Activated naive CD8-positive, alpha-beta T cell treated with anti-CD3 and anti-CD28 coated beads for 36 hours (primary cell): ENCODE measurements around the gene HCRT. TPM values are rescaled to one million over a fixed set of nuclear protein-coding genes. Genes with fewer than 3 reads are reported as not detected.
A peak's percentile ranks its signal among the peaks of the same experiment; 100 is the strongest.
"Not testable (repeated sequence)": the region's sequence is repeated elsewhere in the genome, so short reads cannot be mapped to it uniquely, and the experiment has no call there.

Source experiments
- DNase-seq: peaks from one replicate; pipeline ENCODE4 v3.0.0; 2021
- H3K27ac Mint-ChIP-seq: one replicate; pipeline ENCODE4 v1.8.0; 2022; ENCODE audit warnings: mild to moderate bottlenecking, moderate library complexity, mixed read lengths
- H3K27me3 Mint-ChIP-seq: one replicate; pipeline ENCODE4 v1.8.0; 2022; ENCODE audit warnings: mild to moderate bottlenecking, mixed read lengths
- H3K36me3 Mint-ChIP-seq: one replicate; pipeline ENCODE4 v1.8.0; 2021; ENCODE audit warnings: mild to moderate bottlenecking, mixed read lengths
- H3K4me1 Mint-ChIP-seq: one replicate; pipeline ENCODE4 v1.8.0; 2021; ENCODE audit warnings: mixed read lengths
- H3K4me3 Mint-ChIP-seq: one replicate; pipeline ENCODE4 v1.8.0; 2022; ENCODE audit warnings: mild to moderate bottlenecking, moderate library complexity, mixed read lengths
- H3K9me3 Mint-ChIP-seq: one replicate; pipeline ENCODE4 v1.8.0; 2022; ENCODE audit warnings: mixed read lengths
- total RNA-seq, 2 experiments: library from RNA; stranded (reverse); gene quantifications; one replicate each; pipeline ENCODE4 v1.2.3, GENCODE V29; 2021

Gene HCRT
- total RNA-seq, 2 experiments from 2014 or later: not detected

DNA sequence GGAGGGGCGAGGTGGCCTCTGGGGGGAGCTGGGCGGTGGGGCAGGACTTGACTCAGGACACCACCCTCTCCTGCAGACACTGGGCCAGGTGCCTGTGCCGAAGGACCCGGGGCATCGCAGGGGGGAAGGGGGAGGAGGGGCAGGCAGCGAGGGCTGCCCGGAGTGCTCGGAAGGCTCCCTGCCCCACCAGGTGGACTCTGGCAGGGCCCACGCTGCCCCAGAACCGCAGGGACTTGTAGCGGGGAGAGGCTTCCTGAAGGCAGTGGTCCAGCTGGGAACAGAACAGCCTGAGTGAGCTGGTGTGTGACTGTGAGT lies 4.4 kb upstream of the HCRT start:
- Mint-ChIP-seq H3K4me1 (peaks cover 12% of the 10 kb centered on the region), H3K36me3 (no peaks in the 10 kb centered on the region), H3K27me3 (no peaks in the 10 kb centered on the region), H3K27ac (no peak overlapping the region), H3K9me3 (no peaks in the 10 kb centered on the region), H3K4me3 (no peak overlapping the region)
- DNase-seq: no peak

- no peak for DNase-seq
- H3K27me3 Mint-ChIP-seq: no peaks in the 10 kb centered on the region
- H3K4me3 Mint-ChIP-seq: no peak overlapping the region
- H3K9me3 Mint-ChIP-seq: no peaks in the 10 kb centered on the region
- H3K27ac Mint-ChIP-seq: no peak overlapping the region
- H3K4me1 Mint-ChIP-seq: peaks cover 12% of the 10 kb centered on the region
- no peaks in the 10 kb centered on the region for H3K36me3 Mint-ChIP-seq
Observed at GRCh38 chr17:42188749-42189650, 3.7 kb upstream of the HCRT start.

GRCh38 chr17:42187833-42188232 lies 2.6 kb upstream of the HCRT start:
- Mint-ChIP-seq H3K27ac (no peak overlapping the region), H3K27me3 (peaks cover 4% of the 10 kb centered on the region), H3K36me3 (no peaks in the 10 kb centered on the region), H3K4me1 (peaks cover 15% of the 10 kb centered on the region), H3K9me3 (no peaks in the 10 kb centered on the region), H3K4me3 (no peak overlapping the region)
- no peak for DNase-seq

GRCh38 chr17:42186191-42186590 lies 939 bp upstream of the HCRT start:
- peaks cover 18% of the 10 kb centered on the region for H3K27me3 Mint-ChIP-seq
- peaks cover 23% of the 10 kb centered on the region for H3K4me1 Mint-ChIP-seq
- H3K9me3 Mint-ChIP-seq, H3K4me3 Mint-ChIP-seq, H3K27ac Mint-ChIP-seq, DNase-seq, H3K36me3 Mint-ChIP-seq: not testable (repeated sequence)

GRCh38 chr17:42185621-42185930 lies 324 bp upstream of the HCRT start:
- no peaks in the 10 kb centered on the region for H3K9me3 Mint-ChIP-seq
- peaks cover 22% of the 10 kb centered on the region for H3K27me3 Mint-ChIP-seq
- no peak overlapping the region for H3K4me3 Mint-ChIP-seq
- H3K27ac Mint-ChIP-seq: no peak overlapping the region
- no peak for DNase-seq
- peaks cover 23% of the 10 kb centered on the region for H3K4me1 Mint-ChIP-seq
- no peaks in the 10 kb centered on the region for H3K36me3 Mint-ChIP-seq

- peaks cover 31% of the 10 kb centered on the region for H3K4me1 Mint-ChIP-seq
- H3K36me3 Mint-ChIP-seq: no peaks in the 10 kb centered on the region
- peak; percentile 88 for DNase-seq
- peak overlapping the region; percentile 88 for H3K27ac Mint-ChIP-seq
- H3K9me3 Mint-ChIP-seq: no peaks in the 10 kb centered on the region
- H3K27me3 Mint-ChIP-seq: peaks cover 38% of the 10 kb centered on the region
- peak overlapping the region; percentile 84 for H3K4me3 Mint-ChIP-seq
Observed at GRCh38 chr17:42183741-42184711, 1.2 kb downstream of the HCRT start.

DNA sequence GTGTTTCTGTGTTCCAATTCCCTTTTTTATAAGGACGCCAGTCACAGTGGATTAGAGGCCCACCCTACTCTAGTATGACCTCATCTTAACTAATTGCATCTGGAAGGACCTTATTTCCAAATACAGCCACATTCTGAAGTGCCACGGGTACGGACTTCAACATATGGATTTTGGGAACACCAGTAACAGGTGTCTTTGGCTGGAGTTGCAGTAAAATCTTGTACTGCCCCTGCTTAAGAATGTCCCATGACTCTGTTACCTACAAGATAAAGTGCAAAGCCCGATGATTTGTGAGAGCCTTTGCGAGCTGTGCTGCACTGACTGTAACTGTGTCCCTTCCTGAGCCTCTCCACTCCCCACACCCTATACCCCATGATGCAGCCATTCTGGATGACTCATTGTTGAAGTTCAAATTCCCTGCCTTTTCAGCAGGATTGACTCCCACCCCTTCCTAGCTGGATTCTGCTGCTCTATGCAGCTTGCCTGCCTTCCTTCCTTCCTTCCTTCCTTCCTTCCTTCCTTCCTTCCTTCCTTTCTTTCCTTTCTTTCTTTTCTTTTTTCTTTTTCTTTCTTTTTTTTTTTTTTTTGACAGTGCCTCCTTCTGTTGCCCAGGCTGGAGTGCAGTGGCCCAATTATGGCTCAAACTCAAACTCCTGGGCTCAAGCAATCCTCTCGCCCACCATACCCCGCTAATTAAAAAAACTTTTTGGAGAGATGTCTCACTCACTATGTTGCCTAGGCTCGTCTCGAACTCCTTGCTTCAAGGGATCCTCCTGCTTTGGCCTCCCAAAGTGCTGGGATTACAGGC lies 2.1 kb downstream of the HCRT start:
- H3K4me1 Mint-ChIP-seq: peaks cover 39% of the 10 kb centered on the region
- peak overlapping the region; percentile 84 for H3K4me3 Mint-ChIP-seq
- peaks cover 47% of the 10 kb centered on the region for H3K27me3 Mint-ChIP-seq
- H3K27ac Mint-ChIP-seq: peak overlapping the region; percentile 88
- H3K9me3 Mint-ChIP-seq: no peaks in the 10 kb centered on the region
- no peaks in the 10 kb centered on the region for H3K36me3 Mint-ChIP-seq
- DNase-seq: no peak

DNA sequence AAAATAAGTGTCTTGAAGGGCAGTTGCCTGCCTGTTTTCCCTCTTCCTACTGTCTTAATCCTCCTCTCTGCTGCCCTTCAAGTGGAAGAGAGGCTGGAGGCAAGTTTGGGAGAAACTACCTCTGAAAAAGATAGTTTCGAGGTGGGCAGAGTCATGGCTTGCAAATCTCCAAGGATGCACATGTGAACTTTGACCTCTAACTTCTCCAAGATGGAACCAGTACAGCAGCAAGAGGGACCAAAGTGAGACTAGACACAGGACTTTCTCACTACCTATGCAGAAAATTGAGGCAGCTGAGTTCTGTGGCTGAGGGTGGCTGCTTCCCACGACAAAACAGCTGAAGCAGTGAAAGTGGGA lies 3.4 kb downstream of the HCRT start:
- no peaks in the 10 kb centered on the region for H3K36me3 Mint-ChIP-seq
- no peaks in the 10 kb centered on the region for H3K9me3 Mint-ChIP-seq
- peaks cover 47% of the 10 kb centered on the region for H3K27me3 Mint-ChIP-seq
- DNase-seq: no peak
- H3K27ac Mint-ChIP-seq: no peak overlapping the region
- peak overlapping the region; percentile 57 for H3K4me3 Mint-ChIP-seq
- peaks cover 39% of the 10 kb centered on the region for H3K4me1 Mint-ChIP-seq

DNA sequence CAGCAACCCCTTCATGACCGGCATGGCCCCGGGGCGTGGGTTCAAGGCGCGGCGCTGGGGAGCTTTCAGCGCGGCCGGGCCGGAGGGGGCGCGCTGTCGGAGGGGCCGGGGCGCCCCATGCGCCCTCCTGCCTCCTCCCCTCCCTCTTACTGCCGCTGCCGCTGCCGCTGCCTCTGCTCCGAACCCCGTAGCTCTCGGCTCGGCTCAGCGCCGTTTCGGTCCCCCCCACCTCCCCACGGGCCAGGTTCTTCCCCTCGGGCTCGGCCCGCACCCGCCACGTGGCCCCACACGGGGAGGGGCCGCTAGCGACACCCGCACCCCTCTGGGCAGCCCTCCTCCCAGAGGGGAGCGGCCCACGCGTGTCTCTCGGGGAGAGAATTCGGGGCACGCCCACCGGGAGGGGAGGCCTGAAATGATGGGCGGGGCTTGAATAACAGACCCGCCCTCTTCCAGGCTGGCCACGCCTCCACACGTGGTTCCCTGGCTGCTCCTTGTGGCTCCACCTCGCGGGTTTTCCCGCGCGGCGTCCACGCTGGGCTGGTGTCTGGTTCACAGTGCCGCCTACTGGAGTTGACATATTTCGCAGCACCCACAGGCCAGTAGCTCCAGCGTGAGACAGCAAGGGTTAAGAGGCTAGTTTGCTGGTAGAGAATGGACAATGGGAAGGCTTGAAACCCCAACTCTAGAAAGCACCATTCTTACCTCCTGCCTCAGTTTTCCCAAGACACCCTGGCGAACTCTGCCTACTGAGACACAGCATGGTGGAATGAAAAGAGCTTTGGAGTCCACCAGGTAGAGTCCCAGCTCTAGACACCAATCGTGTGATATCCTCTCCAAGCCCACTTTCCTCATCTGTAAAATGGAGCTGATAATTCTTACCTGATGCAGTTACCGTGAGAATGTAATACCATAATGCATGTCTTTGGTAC lies 4.1 kb downstream of the HCRT start, which contains the start of gene KCNH4:
KCNH4 (minus strand) TSS at position 221 of the 929 bp plus-strand sequence; CDS start at position 24, 197 bp downstream.
- Mint-ChIP-seq H3K4me1 (peaks cover 39% of the 10 kb centered on the region), H3K36me3 (no peaks in the 10 kb centered on the region), H3K4me3 (peak within 1 kb of the TSS; percentile 57), H3K27me3 (peaks cover 47% of the 10 kb centered on the region), H3K27ac (no peak within 1 kb of the TSS), H3K9me3 (no peaks in the 10 kb centered on the region)
- peak; percentile 88 for DNase-seq

- Mint-ChIP-seq H3K4me3 (peak overlapping the region; percentile 7), H3K27me3 (peaks cover 47% of the 10 kb centered on the region), H3K27ac (no peak overlapping the region), H3K9me3 (no peaks in the 10 kb centered on the region), H3K36me3 (no peaks in the 10 kb centered on the region), H3K4me1 (peaks cover 39% of the 10 kb centered on the region)
- no peak for DNase-seq
Observed at GRCh38 chr17:42180411-42180921, 4.8 kb downstream of the HCRT start.

DNA sequence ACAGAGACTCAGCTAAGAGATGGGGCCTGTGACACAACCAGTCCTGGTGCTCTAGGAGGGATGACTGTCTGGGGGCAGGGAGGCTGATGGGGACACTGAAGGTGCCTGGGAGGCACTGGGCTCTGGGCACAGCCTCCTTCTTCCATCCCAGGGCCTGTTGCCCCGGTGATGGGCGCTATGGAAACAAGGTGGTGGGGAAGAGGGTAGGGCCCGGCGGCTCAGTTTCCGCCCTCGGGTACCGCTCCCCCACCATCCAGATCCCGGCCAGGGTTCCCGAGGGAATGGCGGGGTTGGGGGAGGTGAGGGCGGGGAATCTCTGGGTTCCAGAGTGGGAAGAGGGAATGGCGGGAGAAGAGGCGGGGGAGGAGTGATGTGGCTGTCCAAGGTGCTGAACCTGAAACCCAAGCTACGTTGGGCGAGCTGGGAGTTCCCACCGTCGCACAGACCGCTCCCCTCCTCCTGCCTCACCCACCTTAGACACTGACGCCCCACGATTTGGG lies 5.3 kb downstream of the HCRT start:
- H3K4me1 Mint-ChIP-seq: peaks cover 39% of the 10 kb centered on the region
- DNase-seq: peak; percentile 43
- no peaks in the 10 kb centered on the region for H3K36me3 Mint-ChIP-seq

GRCh38 chr17:42179335-42179734 lies 5.9 kb downstream of the HCRT start:
- Mint-ChIP-seq H3K27me3 (peaks cover 47% of the 10 kb centered on the region), H3K4me1 (peaks cover 33% of the 10 kb centered on the region), H3K4me3 (no peak overlapping the region), H3K36me3 (no peaks in the 10 kb centered on the region), H3K9me3 (no peaks in the 10 kb centered on the region), H3K27ac (no peak overlapping the region)
- no peak for DNase-seq

More for the DNA sequence above, 5.3 kb downstream of the HCRT start:
- no peaks in the 10 kb centered on the region for H3K9me3 Mint-ChIP-seq
- H3K27ac Mint-ChIP-seq: no peak overlapping the region
- peaks cover 47% of the 10 kb centered on the region for H3K27me3 Mint-ChIP-seq
- peak overlapping the region; percentile 38 for H3K4me3 Mint-ChIP-seq

DNA sequence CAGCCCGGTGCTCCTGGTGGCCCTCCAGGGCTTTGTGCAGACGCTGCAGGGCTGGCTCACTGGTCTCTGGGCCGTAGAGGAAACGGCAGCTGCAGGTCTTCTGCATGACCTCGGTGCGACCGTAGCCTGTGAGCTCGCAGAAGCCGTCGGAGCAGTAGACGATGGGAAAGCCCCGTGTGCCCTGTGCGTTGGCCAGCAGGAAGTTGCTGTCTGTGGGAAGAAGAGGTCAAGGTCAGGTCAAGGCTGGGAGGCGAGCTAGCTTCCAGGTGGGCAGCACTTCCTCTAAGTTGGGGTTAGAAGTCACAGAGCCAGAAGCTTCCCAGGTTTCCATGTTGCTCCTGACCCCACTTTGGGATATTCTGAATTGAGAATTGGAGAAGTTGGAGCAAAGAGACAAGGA lies 6.4 kb downstream of the HCRT start:
- no peak overlapping the region for H3K27ac Mint-ChIP-seq
- H3K4me3 Mint-ChIP-seq: no peak overlapping the region
- DNase-seq: no peak
- H3K4me1 Mint-ChIP-seq: peaks cover 32% of the 10 kb centered on the region
- no peaks in the 10 kb centered on the region for H3K9me3 Mint-ChIP-seq
- H3K36me3 Mint-ChIP-seq: no peaks in the 10 kb centered on the region
- peaks cover 47% of the 10 kb centered on the region for H3K27me3 Mint-ChIP-seq
